ENCODE results near the gene C6orf132. TPM values are rescaled to one million over a fixed set of nuclear protein-coding genes. Genes with fewer than 3 reads are reported as not detected.

C6orf132 gene, protein sequence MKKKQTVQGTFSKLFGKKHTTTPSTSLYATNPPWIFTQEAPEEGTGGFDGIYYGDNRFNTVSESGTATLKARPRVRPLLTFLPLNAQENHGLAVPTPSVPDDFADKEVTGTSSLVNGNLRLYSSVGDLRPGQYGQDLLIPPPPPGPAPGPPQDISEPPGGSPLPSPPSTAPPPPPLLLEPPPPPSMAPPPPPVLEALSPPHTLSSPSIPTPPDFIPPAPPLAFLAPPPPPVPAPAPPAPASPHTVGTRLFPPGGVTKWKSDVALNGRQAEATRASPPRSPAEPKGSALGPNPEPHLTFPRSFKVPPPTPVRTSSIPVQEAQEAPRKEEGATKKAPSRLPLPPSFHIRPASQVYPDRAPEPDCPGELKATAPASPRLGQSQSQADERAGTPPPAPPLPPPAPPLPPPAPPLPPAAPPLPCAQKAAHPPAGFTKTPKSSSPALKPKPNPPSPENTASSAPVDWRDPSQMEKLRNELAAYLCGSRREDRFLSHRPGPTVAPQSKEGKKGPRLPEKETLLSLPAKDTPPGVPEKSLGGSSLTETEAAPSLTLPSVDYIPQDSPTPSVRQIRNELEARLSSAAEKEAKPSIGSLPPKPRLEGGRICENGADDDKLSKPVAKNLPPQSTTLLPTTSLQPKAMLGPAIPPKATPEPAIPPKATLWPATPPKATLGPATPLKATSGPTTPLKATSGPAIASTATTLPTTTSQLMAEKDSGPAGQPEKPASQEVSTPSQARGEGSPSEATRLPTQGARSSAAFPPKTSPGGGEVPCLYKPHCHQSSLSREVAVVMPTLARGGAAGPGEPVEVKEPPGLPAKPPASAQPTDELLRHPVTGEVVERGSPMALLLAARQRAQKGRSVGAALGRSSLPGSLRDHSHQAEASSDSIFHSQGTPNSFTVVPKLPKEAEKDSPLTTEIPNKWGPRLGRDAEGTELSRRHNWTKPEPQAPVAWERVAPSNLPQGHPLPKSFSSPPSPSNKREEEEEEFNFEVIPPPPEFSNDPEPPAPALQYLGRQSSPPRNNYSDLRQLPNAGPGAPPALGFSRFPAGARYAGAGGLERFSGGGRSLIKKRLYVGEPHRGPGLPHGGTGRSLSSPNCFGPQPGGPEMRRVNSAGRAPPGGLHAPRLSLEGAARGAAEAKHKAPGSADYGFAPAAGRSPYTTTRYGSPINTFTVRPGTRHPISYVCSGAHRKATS
- under 1 TPM; 0.12 to 0.14 TPM for total RNA-seq

DNA sequence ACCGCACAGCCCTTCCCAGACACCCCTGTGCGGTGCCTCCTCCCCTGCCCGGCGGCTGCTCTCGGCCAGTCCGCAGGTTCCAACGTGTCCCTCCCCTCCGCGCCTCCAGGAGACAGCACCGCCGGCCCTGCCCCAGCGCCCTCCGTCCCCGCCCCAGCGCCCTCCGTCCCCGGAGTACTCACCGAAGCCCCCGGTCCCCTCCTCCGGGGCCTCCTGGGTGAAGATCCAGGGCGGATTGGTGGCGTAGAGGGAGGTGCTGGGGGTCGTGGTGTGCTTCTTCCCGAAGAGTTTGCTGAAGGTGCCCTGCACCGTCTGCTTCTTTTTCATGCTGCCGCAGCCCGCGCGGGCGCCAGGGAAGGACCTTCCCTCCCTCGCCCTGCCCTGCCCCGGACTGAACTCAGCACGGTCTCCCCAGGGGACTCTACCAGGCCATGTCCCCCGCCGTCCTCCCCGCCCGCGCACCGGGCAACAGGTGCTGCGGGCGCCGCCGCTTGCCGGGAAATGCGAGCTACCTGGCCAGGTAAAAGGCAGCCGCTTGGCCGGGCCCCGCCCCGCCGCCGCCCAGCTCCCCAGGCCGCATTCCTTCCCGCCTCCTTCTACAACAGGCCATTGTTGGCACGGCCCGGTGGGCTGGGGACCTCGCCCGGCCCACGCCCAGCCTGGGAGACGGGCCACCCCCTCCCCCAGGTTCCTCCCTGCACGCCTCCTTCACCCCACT, at the start of gene C6orf132:
Gene C6orf132 (minus strand): TSS at position 503 of the 718 bp plus-strand sequence. CDS start 176 bp downstream, at position 327.
- no peak for DNase-seq
- Mint-ChIP-seq H3K27me3 (ENCODE audit: low read depth) (peaks cover 26% of the 10 kb centered on the region), H3K27ac (no peak within 1 kb of the TSS), H3K4me3 (peak within 1 kb of the TSS; percentile 59), H3K9me3 (no peaks in the 10 kb centered on the region), H3K36me3 (ENCODE audit: low read depth) (no peaks in the 10 kb centered on the region), H3K4me1 (ENCODE audit: low read depth) (peaks cover 4% of the 10 kb centered on the region)
- CTCF ChIA-PET: no interaction called here
- intact Hi-C loops (cut with micrococcal nuclease): no loop called here

DNA sequence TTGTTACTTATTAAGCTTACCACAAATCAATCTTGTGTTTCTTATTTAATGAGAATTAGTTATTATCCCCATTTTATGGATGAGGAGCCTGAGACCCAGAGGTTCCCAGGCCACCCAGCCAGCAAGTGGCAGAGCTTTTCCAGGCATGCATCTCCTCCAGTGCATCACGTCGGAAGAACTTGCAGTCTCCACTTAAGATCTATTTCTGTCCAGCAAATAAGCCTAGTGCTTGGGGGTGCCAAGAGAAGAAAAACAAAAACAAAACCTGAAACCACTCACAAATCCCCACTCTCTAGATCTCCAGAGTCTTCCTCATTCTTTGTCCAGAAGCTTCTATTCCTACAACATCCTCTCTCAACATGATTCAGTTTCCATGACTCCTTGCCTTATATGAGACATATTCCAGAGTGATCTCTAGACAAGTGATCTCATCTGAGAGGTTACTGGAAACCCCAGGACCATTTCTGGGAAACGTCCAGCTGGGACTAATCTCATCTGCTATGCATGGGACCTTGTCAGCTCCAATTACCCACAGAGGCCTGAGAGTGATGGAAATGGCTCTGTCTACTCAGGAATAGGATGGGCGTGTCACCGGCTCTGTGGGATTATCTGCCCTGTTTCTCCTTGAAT, 48.2 kb upstream of the C6orf132 start:
- H3K4me3 Mint-ChIP-seq: no peak overlapping the region
- H3K4me1 Mint-ChIP-seq (ENCODE audit: low read depth): no peaks in the 10 kb centered on the region
- intact Hi-C loops (cut with micrococcal nuclease): no loop called here
- H3K27ac Mint-ChIP-seq: no peak overlapping the region
- no peaks in the 10 kb centered on the region for H3K9me3 Mint-ChIP-seq
- H3K27me3 Mint-ChIP-seq (ENCODE audit: low read depth): no peaks in the 10 kb centered on the region
- no peak for DNase-seq
- peaks cover 1% of the 10 kb centered on the region for H3K36me3 Mint-ChIP-seq (ENCODE audit: low read depth)
- CTCF ChIA-PET: interaction anchor here (0.6 to 1.0 kb wide), 2 partner anchors 13 to 975 kb away, joined by 3 to 4 read pairs; no protein-coding TSS in a partner anchor

DNA sequence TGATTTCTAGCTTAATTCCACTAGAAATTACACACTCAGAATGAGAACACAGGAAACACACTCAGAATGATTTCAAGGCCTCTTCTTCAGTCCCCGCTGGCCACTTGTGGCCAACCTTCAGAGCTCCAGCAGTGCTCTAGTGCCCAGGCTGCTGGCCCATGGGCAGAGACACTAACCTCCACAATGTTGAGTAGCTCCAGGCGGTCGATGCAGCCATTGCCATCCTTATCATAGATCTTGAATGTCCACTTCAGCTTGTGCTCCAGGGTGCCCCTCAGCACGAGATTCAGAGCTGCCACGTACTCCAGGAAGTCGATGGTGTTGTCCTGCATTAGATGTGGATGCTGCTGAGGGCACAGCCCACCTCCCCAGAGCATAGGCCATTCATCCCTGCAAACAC, 46.0 kb upstream of the C6orf132 start:
- Mint-ChIP-seq H3K27me3 (ENCODE audit: low read depth) (no peaks in the 10 kb centered on the region), H3K36me3 (ENCODE audit: low read depth) (peaks cover 1% of the 10 kb centered on the region), H3K9me3 (no peaks in the 10 kb centered on the region), H3K27ac (no peak overlapping the region), H3K4me1 (ENCODE audit: low read depth) (no peaks in the 10 kb centered on the region), H3K4me3 (no peak overlapping the region)
- intact Hi-C loops (cut with micrococcal nuclease): no loop called here
- CTCF ChIA-PET: interaction anchor here (1.6 kb wide), 1 partner anchor 84 kb away, joined by 4 read pairs; no protein-coding TSS in a partner anchor
- DNase-seq: no peak

DNA sequence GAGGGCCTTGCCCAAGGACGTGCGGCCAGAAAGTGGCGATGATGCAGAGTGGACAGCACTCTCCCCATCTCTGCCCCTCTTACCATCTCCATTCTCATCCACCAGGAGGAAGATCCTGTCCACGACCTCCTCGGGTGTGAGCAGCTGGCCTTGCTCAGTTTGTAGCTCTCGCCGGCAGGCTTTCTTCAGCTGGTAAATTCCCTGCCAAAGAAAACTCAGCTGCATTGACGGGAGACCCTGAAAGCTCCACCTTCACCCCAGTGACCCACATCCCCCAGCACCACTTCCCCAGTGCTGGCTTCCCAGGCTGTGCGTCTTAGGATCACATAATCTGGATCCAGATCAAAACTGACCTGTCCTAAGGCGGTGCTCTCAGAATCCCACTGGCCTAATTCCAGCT, 43.2 kb upstream of the C6orf132 start:
- Mint-ChIP-seq H3K27me3 (ENCODE audit: low read depth) (no peaks in the 10 kb centered on the region), H3K4me3 (no peak overlapping the region), H3K27ac (no peak overlapping the region), H3K4me1 (ENCODE audit: low read depth) (no peaks in the 10 kb centered on the region), H3K36me3 (ENCODE audit: low read depth) (peaks cover under 1% of the 10 kb centered on the region), H3K9me3 (no peaks in the 10 kb centered on the region)
- CTCF ChIA-PET: interaction anchor here (0.9 kb wide), 1 partner anchor 362 kb away, joined by 3 read pairs; no protein-coding TSS in a partner anchor
- DNase-seq: no peak
- intact Hi-C loops (cut with micrococcal nuclease): no loop called here

DNA sequence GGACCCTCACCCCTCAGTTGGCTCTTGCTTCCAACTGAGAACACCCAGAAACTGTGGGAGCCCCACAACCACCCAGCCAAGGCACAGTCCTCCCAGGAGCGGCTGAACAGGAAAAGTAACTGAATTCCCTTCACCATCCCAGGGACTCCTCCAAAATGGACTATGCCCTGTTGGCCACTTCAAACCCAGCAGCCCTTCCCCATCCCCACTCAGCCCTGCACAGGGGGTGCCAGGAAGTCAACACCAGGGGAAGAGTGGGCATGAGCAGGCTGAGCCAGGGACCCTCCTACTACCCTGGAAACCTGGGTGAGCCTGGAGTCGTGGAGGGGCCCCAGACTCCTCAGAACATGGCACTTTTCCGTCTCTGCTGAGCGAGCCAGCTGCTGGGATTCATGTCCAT, 42.1 kb upstream of the C6orf132 start:
- Mint-ChIP-seq H3K4me3 (no peak overlapping the region), H3K36me3 (ENCODE audit: low read depth) (no peaks in the 10 kb centered on the region), H3K9me3 (no peaks in the 10 kb centered on the region), H3K27ac (no peak overlapping the region), H3K27me3 (ENCODE audit: low read depth) (no peaks in the 10 kb centered on the region), H3K4me1 (ENCODE audit: low read depth) (no peaks in the 10 kb centered on the region)
- intact Hi-C loops (cut with micrococcal nuclease): no loop called here
- CTCF ChIA-PET: no interaction called here
- no peak for DNase-seq

DNA sequence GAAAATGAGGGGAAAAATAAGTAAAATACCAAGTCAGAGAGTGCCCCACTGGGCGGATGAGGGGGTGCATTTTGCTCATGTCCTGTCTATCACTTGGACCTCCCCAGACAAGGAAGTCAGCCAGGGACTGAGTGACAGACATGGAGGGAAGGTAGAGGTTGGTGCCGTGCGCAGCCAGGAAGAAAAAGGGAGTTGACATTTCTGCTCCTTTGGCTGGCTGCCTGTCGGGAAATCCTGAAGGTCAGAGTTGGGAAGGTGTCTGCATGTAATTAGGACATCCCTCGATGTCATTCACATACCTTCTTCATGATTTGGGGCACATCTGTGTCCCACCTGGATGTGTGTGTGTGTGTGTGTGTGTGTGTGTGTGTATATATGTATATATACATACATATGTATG, 39.7 kb upstream of the C6orf132 start:
- Mint-ChIP-seq H3K27ac (no peak overlapping the region), H3K4me1 (ENCODE audit: low read depth) (no peaks in the 10 kb centered on the region), H3K9me3 (no peaks in the 10 kb centered on the region), H3K27me3 (ENCODE audit: low read depth) (no peaks in the 10 kb centered on the region), H3K36me3 (ENCODE audit: low read depth) (no peaks in the 10 kb centered on the region), H3K4me3 (no peak overlapping the region)
- intact Hi-C loops (cut with micrococcal nuclease): no loop called here
- CTCF ChIA-PET: no interaction called here
- DNase-seq: no peak

DNA sequence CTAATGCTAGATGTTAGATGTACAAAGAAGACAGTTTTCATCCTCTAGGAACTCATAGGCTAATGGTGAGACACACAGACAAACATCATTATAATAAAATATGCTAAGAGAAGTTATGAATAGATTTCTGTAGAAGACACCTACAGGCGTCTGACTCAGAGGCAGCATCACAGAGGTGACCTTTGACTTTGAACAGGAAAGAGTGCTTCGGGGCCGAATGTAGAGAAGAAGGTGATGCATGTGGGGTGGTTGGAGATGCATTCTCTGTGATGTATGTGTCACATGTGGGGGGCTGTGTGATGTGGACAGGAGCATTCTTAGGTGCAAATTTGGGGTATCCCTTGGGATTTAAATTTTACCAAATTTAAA, 37.5 kb upstream of the C6orf132 start:
- intact Hi-C loops (cut with micrococcal nuclease): loop anchor here (5.0 kb wide), 1 partner anchor 37 kb away; the partner anchor contains the start of gene MRPS10
- peak; percentile 21 for DNase-seq
- no peak overlapping the region for H3K4me3 Mint-ChIP-seq
- H3K27me3 Mint-ChIP-seq (ENCODE audit: low read depth): no peaks in the 10 kb centered on the region
- no peaks in the 10 kb centered on the region for H3K4me1 Mint-ChIP-seq (ENCODE audit: low read depth)
- CTCF ChIA-PET: no interaction called here
- H3K9me3 Mint-ChIP-seq: no peaks in the 10 kb centered on the region
- no peak overlapping the region for H3K27ac Mint-ChIP-seq
- no peaks in the 10 kb centered on the region for H3K36me3 Mint-ChIP-seq (ENCODE audit: low read depth)

DNA sequence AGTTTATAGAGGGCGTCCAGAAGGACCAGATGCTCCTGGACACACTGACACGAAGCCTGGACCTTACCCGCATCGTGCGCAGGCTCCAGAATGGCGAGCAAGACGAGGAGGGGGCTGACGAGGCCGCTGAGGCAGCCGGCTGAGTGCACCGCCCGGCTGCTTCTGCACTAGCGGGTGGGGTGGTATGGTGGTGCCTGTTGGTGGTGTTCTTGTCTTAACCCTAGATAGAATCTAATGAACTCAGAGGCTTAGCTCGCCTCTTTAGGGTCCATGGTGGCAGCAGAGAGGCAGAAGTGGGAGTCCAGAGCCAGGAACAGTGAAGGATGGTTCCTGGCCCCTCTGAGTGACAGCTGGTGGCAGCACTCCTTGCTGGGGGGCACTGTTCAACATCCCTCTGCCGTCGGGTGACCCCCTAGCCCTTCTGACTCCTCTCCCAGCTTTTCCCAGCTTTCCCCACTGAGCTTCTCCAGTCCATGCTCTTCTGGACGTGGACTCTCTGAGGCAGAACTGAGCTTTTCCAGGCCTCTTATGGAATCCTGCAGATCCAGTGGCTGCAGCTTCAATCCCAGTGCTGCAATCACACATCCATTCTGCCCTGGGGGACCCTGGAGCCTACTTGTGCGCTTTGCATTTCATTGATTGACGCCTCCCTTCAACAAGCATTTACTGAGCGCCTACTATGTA, 37.0 kb upstream of the C6orf132 start:
- H3K4me3 Mint-ChIP-seq: no peak overlapping the region
- H3K4me1 Mint-ChIP-seq (ENCODE audit: low read depth): no peaks in the 10 kb centered on the region
- no peaks in the 10 kb centered on the region for H3K27me3 Mint-ChIP-seq (ENCODE audit: low read depth)
- CTCF ChIA-PET: no interaction called here
- no peak for DNase-seq
- intact Hi-C loops (cut with micrococcal nuclease): loop anchor here (5.0 kb wide), 1 partner anchor 38 kb away; the partner anchor contains the start of gene MRPS10
- H3K9me3 Mint-ChIP-seq: no peaks in the 10 kb centered on the region
- H3K36me3 Mint-ChIP-seq (ENCODE audit: low read depth): no peaks in the 10 kb centered on the region
- H3K27ac Mint-ChIP-seq: no peak overlapping the region

DNA sequence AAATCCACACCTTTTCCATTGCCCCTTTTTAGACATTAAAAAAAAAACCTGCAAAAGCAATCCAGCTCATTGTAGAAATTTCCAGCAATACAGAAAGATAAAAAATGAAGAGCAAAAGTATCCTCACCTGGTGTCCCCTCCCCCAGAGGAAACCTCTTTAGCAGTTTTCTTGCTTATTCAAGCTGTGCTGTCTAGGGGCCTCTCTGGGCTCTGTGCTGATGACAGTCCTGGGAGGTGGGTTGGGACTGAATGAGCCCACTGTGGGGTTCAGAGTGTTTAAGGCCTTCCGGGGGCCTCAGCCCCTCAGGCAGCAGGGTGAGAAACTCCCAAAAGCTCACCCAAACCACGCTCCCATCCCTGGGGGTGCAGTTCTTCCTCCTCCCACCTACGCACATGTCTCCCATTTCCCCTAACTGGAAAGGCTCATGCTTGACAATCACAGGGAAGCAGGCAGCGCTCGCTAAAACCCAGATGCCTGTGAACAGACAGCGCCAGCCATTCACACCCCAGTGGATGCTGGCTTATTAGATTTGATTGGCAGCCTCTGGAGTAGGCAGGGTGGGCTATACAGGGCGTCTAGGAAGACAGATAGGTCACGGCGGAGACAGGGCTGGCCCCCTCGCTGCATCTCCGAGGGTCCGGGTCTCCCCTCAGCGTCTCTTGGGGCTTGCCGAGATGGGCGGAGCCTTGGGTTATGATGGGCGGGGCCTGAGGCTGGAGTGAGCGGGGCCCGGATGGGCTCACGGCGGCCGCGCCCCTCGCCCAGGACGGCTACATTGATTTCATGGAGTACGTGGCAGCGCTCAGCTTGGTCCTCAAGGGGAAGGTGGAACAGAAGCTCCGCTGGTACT, 35.3 kb upstream of the C6orf132 start:
- CTCF ChIA-PET: interaction anchor here (0.7 to 1.0 kb wide), 3 partner anchors 73 to 953 kb away, joined by 3 to 4 read pairs (median 4); no protein-coding TSS in a partner anchor
- DNase-seq: no peak
- Mint-ChIP-seq H3K27me3 (ENCODE audit: low read depth) (no peaks in the 10 kb centered on the region), H3K36me3 (ENCODE audit: low read depth) (no peaks in the 10 kb centered on the region), H3K4me1 (ENCODE audit: low read depth) (no peaks in the 10 kb centered on the region), H3K9me3 (no peaks in the 10 kb centered on the region), H3K4me3 (no peak overlapping the region), H3K27ac (no peak overlapping the region)
- intact Hi-C loops (cut with micrococcal nuclease): loop anchor here (5.0 kb wide), 1 partner anchor 40 kb away; the partner anchor contains the start of gene MRPS10

DNA sequence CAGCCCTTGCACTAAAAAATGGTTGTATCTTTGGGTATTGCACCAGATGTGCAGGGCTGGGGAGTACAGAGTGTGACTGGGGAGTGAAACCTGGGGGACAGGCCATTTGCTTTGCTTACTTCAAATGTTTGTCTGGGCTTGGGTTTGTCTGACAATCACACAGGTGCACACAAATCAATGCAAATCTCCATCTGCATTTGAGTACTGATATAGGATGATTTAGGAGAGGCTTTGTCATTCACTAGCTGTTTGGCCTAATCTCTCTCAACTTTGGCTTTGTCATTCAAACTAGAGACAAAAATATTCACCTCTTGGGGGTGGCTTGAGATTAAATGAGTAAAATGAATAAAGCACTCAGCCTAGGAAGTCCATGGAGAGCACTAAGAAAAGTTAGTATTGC, 34.6 kb upstream of the C6orf132 start:
- Mint-ChIP-seq H3K4me1 (ENCODE audit: low read depth) (no peaks in the 10 kb centered on the region), H3K27ac (no peak overlapping the region), H3K4me3 (no peak overlapping the region), H3K9me3 (no peaks in the 10 kb centered on the region), H3K36me3 (ENCODE audit: low read depth) (no peaks in the 10 kb centered on the region), H3K27me3 (ENCODE audit: low read depth) (no peaks in the 10 kb centered on the region)
- CTCF ChIA-PET: no interaction called here
- intact Hi-C loops (cut with micrococcal nuclease): loop anchor here (5.0 kb wide), 1 partner anchor 40 kb away; the partner anchor contains the start of gene MRPS10
- DNase-seq: no peak
